Caki2 (cell line): ENCODE data around the gene MACROD1. TPM values are rescaled to one million over a fixed set of nuclear protein-coding genes. Genes with fewer than 3 reads are reported as not detected.

ENCODE experiments used
- DNase-seq: peaks from one replicate; pipeline ENCODE4 v3.0.0-alpha.2; 2015; ENCODE audit warnings: low read depth
- in situ Hi-C: cut with HindIII; loops from 2 replicates; pipeline ENCODE4 v1.10.0; 2016; ENCODE audit warnings: low sequenced_read_pairs, low pct_unique_long_range_greater_than_20kb, mixed read lengths
- total RNA-seq: library from RNA; depleted of rRNA; stranded (reverse); fragments of >200 nt; shearing (Covaris generic); gene quantifications from 2 replicates; pipeline ENCODE4 v1.2.3, GENCODE V29; 2014; ENCODE audit warnings: low replicate concordance

MACROD1 gene
- total RNA-seq, 1 experiment from 2014 or later, result 42.9 TPM

DNA sequence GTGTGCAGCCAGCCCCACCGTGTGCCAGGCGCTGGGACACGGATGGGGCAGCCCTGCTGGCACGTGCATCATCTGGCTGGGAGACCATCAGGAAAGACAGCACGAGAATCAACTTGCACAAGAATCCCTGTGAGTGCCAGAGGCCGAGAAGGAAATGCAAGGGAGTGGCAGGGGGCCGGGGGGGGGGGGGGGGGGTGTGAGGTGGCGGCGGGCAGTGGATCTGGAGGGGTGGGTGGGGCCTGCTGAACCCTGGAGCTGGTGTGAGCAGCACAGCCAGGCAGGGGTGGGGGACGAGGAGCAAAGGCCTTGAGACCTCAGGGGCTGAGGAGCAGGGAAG is 144.2 kb downstream of the MACROD1 start:
- in situ Hi-C loops, result no loop called here
- DNase-seq, result no peak

- DNase-seq, result no peak
- in situ Hi-C loops, result no loop called here
These were observed 144.7 kb downstream of the MACROD1 start for GRCh38 chr11:64020976-64021756.

DNA sequence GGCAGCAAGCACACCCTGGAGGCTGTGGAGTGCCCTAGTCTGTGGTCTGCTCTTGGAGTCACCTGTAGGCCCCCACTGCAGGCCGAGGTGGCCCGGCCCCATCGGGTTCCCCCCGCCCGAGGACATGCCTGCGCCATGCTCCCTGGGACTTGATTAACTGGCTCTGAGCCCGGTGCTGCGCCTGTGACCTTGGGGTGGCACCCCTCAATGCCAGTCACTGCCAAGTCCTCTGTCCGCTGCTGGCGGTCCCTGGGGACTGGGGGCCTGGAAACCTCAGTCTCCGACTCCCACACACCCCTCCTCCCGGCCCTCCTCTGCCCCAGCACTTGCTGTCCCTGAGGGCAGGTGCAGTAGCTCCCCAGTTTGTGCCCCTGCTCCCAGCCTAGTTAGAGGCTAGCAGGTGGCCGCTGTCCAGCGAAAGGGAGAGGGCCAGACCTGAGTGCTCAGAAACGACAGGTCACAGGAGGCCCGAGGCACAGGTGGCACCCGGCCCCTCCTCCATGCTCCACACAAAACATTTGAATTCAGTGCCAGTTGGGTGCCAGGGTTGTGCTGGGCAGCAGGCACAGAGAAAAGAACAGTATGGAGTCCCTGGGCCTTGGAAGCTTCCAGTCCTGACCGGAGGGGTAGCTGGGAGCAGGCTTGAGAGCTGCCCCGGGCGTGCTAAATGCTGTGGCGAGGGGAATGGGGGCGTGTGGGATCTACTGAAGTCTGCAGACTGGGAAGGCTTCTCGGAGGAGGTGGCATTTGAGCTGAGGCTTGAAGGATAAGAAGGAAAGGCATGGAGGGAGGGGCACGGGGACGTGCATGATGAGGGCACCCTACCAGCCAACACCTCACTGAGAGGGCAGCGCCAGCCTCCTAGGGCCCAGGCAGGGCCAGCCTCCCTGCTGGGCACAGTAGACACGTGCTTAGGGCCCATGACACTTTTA is 146.5 kb downstream of the MACROD1 start:
- DNase-seq, result no peak
- in situ Hi-C loops, result no loop called here

GRCh38 chr11:64018310-64018709 is 147.6 kb downstream of the MACROD1 start:
- in situ Hi-C loops, result no loop called here
- DNase-seq, result no peak

DNA sequence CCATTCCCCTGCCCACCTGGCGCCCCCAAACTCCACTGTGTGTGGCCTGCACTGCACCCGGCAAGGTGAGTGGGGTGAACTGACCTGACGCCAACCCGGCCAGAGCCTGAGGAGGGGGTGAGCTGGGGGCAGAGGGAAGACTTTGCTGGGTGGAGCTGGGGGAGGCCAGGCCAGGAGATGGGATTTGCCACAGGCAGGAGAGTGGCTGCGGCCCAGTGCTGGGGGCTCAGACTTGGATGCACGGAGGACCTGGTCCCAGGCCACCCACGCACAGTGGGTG is 148.0 kb downstream of the MACROD1 start:
- in situ Hi-C loops, result no loop called here

DNA sequence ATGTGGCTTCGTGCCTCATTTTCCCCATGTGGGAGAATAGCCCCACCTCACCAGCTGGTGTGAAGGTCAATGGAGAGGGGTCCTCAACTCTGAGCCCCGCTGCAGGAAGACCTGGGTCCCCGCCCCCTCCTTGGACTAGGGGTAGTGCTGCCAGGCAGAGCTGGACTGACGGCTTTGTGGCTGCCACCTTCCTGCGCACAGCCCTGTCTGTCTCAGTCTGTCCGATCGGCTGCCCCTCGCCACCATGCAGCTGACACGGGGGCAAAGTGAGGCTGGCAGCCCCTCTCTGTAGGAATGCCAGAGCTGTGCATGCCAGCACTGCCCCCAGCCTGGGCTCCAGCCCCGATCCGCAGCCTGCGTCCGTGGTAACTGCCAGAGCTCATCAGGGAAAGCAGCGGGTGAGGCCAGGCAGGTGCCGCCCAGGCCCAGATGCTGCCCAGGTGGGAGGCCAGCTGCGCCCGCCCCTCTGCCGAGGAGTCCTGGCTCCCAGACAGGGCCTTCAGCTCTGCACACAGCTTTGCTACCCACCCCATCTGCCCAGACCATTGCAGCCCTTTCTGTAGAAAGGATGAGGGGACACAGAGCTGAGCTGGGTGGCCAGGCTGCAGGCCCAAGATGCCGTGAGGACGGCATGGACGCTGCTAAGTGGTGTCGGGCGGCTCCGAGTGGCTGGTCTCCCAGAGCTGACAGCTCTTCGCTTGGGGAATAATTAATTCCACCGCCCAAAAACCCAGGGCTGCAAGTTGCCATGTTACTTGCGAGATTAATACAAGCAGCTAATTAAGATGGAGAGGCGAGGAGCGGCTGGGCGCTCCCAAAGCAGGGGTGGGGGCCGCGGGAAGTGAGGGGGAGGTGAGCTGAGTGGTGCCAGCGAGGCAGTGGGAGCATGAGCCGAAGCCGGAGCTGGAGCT is 149.7 kb downstream of the MACROD1 start:
- DNase-seq, result no peak
- in situ Hi-C loops, result no loop called here

More for the DNA sequence above, 148.0 kb downstream of the MACROD1 start:
- DNase-seq, result no peak

- in situ Hi-C loops, result no loop called here
- DNase-seq, result no peak
These were observed 150.4 kb downstream of the MACROD1 start for GRCh38 chr11:64015510-64015909.

DNA sequence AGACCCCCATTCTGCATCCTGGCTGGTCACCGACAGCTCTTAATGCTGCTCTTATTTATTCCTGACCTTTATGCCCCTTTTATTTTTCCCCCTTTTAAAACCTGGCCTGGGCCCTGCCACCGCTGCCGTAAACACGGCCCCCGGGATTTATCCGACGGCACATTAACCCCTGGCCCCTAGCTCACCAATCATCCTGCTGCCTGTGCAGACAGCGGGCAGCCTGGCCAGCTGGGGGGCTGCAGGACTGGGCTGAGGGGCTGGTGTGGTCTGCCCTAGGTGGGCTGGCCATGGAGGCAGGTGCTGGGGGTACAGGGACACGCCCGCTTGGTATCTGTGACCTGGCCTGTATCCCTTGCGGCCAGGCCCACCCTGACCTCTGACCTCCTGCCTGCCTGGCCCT is 151.6 kb downstream of the MACROD1 start:
- in situ Hi-C loops, result no loop called here
- DNase-seq, result no peak

GRCh38 chr11:64013141-64013896 is 152.6 kb downstream of the MACROD1 start:
- DNase-seq, result no peak
- in situ Hi-C loops, result no loop called here

DNA sequence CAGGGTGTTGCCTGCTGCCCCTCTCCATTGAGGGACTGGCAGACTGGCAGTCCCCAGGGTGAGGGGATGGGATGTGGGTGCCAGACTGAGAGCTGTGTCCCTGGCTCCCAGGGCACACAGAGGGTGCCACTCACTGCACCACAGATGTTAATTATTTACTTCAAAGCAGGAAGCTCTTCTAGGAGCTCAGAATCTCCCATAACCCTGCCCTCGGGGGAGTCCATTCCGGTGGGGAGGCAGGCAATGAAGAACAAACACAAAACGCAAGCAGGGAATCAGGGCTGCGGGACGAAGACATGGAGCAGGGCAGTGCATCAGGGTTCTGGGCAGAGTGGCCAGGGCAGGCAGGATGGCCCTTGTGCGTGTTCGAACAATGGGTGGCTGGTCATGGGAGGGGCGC is 154.5 kb downstream of the MACROD1 start:
- in situ Hi-C loops, result no loop called here
- DNase-seq, result no peak

DNA sequence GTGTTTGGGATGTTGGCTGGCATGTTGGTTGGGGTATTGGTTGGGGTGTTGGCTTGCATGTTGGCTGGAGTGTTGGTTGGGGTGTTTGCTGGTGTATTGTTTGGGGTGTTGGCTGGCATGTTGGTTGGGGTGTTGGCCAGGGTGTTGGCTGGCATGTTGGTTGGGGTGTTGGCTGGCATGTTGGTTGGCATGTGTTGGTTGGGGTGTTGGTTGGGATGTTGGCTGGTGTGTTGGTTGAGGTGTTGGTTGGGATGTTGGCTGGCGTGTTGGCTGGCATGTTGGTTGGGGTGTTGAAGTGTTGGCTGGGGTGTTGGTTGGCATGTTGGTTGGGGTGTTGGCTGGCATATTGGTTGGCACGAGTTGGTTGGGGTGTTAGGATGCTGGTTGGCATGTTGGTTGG is 155.1 kb downstream of the MACROD1 start:
- in situ Hi-C loops, result no loop called here
- no peak for DNase-seq

DNA sequence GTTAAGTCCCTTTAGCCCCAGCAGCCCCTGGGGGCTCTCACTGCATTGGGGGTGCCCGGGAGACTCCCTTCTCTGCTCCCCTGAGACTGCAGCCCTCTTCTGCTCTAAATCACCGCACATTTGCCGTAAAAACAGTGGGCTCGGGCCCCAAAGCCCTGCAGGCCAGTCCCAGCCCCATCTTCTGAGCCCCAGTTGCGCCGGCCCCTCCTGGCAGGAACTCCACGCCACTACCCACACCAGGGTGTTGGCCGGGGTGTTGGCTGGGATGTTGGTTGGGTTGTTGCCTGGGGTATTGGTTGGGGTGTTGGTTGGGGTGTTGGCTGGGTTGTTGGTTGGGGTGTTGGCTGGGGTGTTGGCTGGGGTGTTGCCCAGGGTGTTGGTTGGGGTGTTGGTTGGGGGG is 156.2 kb downstream of the MACROD1 start:
- no peak for DNase-seq
- in situ Hi-C loops, result no loop called here

DNA sequence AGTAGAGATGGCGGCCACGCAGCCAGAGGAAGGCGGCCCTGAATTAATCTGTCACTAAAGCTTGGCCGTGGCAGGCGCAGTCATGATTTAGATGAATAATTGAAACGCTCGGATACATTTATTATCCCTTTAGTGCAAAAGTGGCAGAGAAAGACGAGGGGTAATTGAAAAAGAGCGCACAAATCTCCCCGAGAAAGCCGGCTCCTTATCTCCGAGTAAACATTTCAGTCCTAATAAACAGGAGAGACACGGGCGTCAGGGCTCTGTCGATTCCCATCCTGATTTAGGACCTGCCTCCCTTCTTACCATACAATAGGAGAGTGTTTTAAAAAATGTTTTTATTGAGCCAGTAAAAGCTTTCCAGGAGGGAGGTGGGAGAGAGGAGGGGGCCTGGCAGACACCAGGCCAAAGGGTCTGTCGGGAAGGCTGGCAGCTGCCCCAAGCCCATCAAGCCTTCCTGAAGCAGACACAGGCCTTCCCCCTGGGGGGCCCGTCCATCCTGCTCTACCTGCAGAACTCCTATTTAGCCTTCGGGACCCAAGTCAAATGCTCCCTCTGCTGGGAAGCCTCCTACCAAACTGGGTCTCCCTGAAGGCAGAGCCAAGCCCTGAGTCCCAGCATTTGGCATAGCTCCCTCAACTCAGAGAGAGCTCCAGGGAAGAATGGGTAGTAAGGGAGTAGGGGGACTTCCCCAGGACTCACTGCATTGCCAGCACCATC is 156.8 kb downstream of the MACROD1 start:
- in situ Hi-C loops, result no loop called here
- DNase-seq, result no peak

DNA sequence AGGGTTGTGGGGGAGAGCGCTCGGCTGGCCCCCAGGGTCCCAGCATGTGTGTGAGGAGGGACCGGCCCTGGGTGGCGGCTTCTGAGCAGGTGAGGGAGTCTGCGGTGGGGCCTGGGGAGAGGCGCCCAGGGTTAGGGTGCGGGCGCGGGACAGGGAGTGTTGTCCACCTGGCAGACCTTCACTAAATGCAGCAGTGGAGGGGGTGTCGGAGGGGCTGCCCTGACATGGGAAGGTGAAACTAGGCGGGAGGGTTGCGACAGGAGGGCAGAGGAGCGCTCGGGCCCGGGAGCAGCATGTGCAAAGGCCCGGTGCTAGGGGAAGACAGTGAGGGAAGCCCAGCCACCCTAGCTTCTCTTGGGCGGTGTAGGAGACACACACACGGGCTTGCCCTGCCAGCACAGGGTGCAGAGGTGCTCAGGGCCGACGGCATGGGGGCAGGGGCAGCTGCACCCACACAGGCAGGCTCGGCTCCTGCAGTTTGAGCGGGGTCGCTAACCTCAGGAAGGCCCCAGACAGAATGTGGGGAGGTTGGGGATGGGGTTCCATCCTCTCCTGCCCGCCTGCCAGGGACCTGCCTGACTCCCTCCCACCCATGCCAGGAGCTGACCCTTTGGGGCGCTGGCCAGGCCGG is 157.5 kb downstream of the MACROD1 start:
- in situ Hi-C loops, result no loop called here
- DNase-seq, result no peak

GRCh38 chr11:64007629-64008282 is 158.2 kb downstream of the MACROD1 start:
- in situ Hi-C loops, result no loop called here

GRCh38 chr11:64007160-64007628 is 158.7 kb downstream of the MACROD1 start:
- DNase-seq, result peak; percentile 80
- in situ Hi-C loops, result no loop called here

More at GRCh38 chr11:64007629-64008282, 158.2 kb downstream of the MACROD1 start:
- DNase-seq, result peak; percentile 74
